NCI-H524 (cell line): Measurements from ENCODE around the gene MICAL3.

Experiments used
- DNase-seq, 2 experiments: peaks; one replicate each; lab custom pipeline; 2025; lab: John Stamatoyannopoulos, UW

MICAL3 gene

GRCh38 chr22:17912945-17913721, 111.2 kb downstream of the MICAL3 start:
- peak; percentile 5 to 54 for DNase-seq

DNA sequence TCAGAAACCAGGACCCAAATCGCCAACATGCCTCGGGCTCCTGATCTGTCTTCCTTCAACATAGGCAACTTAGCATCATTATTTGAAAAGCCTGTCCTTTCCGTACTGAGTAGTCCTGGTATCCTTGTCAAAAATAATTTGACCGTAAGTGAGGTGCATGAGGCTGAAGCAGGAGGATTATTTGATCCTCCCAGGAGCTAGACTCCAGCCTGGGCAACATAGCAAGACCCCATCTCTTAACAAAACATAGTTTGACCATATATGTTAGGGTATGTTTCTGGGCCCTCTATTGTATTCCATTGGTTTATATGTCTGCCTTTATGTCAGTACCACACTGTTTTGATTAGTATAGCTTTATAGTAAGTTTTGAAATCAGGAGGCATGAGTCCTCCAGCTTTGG, 112.5 kb downstream of the MICAL3 start:
- no peak for DNase-seq

DNA sequence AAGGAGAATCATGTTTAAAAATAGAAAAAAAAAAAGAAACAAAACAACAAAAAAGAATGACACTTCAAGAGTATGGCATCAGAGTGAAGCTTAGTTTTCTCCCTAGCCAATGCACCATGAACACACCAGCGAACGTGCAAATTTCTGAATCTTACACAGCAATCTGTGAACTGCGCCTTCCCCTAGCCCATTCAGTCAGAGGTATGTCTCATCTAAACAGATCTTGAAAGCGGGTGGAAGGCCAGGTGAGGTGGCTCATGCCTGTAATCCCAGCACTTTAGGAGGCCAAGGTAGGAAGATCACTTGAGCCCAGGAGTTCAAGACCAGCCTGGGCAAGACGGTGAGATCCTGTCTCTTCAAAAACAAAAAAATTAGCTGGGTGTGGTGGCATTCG, 113.1 kb downstream of the MICAL3 start:
- DNase-seq = no peak

- peak; percentile 61 to 87 for DNase-seq
Measured at GRCh38 chr22:17910561-17911311, 113.6 kb downstream of the MICAL3 start.

DNA sequence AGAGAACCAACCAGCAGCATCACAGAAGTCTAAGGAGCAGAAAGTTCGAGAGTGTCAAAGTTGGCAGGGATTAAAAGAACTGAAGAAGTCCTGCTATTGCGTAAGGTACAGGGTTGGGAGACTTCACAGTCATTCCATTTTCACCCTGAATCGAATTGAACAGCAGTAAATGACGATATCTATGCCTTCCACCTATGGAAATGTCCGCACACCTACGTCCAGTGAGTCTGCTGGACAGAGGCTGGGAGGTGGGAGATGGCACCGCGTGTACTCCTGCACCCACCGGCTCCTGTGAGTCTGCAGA, 116.7 kb downstream of the MICAL3 start:
- DNase-seq = no peak

DNA sequence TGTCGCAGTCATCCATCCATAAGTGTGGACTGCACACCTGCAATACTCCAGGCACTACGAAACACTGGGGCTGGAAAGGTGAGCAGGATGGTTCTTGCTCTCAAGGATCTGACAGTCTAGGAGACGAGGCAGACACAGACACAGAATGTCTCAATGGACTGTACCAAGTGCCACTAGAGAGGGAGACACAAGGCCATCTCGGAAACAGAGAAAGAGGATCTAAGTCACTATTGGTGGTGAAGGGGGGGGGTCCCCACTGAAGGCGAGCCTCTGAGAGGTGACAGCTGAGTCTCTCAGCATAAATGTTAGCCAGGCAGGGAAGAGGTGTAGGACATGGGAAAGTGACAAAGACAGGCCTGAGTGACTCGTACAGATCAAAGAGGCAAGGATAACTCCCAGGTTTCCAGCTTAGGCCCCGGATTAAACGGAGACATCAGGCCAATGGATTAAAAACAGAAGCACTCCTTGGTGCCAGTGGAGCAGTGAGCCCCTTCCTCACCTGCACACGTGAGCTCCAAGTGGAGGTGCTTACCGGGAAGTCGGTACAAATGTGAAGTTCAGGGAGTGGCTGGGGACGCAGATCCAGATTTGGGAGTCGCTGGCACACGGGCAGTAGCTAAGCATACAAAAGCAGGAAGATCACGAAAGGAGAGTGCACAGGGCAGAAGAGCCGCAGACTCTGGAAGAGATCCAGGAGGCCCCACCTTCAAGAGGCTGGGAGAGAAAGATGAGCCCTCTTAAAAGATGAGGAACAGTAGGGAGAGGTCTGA, 117.2 kb downstream of the MICAL3 start:
- peak; percentile 49 to 70 for DNase-seq

DNA sequence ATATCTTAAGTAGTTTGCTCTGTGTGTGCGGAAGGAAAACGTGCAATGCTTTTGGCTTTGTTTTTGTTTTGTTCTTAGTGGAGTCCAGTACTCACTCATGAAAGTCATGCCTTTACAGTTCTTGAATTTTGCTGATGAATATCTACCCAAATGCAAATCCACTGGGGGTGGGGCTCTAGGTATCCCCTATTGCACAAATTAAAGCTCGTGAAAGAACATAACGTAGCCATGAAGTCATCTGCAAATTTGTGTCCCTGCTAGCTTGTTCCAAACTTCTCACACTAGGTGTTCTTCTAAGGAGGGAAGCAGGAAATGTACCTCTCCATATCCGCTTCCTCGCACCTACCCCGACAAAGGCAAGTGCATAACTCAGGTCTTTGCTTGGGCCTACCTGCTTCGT, 118.9 kb downstream of the MICAL3 start:
- no peak for DNase-seq

DNA sequence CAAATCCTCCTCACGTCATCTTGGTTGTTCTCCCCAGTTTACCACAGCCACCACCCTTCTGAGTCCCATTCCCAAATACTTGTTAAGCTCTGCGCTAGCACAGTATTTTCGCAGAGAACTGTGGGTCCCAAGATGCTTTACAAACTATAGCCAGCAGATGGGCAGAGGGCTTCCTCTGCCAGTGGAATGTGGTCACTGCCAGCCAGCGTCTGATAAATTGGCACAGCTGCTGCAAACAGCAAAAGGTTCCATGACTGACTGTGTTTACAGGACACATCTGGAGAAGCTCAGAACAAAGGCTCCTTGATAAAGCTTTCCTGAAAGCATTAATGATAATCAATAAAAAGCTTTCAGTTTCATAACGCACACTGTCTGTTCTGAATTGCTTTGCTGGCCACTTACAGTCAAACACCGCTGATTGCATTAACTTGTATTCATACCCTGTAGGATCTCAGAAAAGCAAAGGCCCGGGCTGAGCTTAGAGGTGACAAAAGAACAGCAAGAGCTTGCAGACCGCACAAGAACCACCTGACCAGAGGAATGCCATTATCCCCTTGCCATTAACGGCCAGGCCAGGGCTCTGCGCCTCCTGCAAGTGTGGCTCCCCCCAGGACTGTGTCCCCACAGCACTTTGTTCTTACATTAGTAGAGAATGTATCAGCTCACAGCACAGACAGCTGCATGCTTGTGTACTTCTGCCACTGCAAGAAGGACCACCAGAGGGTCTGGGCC, 120.6 kb downstream of the MICAL3 start:
- no peak for DNase-seq

- DNase-seq = no peak
Measured at GRCh38 chr22:17902960-17903359, 121.4 kb downstream of the MICAL3 start.

DNA sequence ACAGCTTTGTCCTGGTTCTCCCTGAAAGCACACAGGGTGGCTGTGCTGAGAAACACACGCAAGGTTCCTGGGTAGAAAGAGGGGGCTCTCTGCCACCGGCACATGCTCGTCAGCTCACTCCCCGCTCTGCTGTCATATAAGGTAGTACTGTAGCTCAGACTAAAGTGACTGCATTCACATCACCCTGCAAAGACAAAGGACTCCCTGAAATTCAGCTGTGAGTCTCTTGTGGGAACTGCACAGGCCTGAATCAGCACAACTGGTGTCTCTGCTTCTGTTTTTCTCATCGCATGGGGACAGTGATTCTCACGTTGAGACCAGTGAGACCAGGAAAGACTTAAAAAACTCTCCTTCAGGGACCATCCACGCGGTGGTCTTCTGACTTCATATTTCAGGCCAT, 126.0 kb downstream of the MICAL3 start:
- DNase-seq = no peak

GRCh38 chr22:17897858-17898257, 126.5 kb downstream of the MICAL3 start:
- no peak for DNase-seq

GRCh38 chr22:17897426-17897825, 126.9 kb downstream of the MICAL3 start:
- DNase-seq = no peak

DNA sequence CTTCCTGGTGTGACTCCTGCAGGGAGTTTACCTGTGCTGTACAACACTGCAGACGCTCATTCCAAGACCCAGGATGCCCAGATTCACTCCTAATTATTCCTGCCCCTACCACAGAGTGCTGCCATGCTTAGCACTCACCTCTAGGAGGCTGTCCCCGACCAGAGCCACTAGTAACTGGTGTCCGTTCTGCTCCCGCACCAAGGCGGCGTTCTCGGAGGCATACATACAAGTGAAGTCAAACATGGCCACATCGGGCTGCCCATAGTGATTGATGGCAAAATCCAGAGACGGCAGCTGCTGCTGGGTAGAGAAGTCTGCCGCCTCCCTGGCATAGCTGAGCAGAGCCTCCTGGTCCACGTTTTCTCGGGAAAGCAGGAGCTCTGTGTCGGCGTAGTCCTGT, 127.8 kb downstream of the MICAL3 start:
- DNase-seq = peak in 1 of 2 experiments; percentile 65

GRCh38 chr22:17893900-17894535, 130.3 kb downstream of the MICAL3 start:
- DNase-seq = no peak

GRCh38 chr22:17892376-17892775, 132.0 kb downstream of the MICAL3 start:
- no peak for DNase-seq

GRCh38 chr22:17891481-17892167, 132.7 kb downstream of the MICAL3 start:
- DNase-seq = peak; percentile 86 to 97

DNA sequence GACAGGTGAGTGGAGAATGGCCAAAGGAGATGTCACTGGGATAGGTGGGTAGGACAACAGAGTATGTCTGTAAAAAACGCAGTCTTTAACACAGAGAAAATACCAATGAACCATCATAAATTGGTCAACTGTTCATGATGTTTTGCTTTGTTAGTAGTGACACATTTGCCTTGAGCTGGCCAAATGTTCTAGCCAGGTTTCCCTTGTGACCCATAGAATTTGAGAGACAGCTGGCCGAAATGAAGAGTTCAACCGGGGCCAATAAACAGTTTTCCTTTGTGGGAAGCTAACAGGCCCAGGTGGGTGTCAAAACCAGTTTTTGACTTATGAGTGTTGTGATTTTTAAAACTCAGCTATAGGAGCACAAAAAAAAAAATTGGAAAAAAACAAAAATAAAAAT, 133.5 kb downstream of the MICAL3 start:
- peak in 1 of 2 experiments; percentile 44 for DNase-seq

DNA sequence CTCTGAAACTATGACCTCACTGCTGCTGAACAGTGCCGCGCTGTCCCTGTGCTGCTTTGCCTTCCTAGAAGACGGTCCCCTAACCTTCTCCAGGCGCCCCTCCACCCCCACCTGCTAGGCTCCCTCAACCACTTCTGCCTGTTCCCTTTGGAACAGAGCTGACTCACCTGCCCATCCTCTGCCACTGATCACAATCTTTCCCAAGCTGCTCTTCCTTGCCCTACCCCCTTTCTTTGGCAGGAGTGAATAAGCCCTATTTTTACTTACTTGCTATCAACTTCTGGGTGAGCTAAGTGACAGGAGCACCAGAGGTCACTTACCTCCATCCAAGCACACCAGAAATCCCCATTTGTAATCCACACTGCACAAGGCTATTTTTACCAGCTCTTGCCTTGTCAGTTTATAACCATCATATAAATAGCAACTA, 134.1 kb downstream of the MICAL3 start:
- DNase-seq = no peak

DNA sequence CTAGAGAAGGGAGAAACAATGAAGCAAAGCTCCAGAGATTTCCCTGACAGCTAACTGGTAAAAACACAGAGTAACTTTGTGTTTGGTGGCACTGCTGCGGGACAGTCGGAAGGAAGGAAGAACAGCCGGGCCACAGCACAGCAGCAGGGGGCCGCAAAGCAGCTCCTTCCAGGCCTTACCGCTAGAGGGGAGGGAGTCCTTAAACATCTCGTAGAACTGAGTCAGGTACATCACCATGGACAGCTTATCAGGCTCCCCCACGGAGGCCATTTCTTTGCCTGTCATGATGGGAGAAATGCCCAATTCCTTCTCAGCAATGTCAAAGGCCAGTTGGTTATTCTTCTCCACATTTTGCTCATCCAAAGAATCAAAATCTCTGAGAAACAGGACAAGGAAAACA, 135.5 kb downstream of the MICAL3 start:
- no peak for DNase-seq

GRCh38 chr22:17888439-17888838, 135.9 kb downstream of the MICAL3 start:
- no peak for DNase-seq

DNA sequence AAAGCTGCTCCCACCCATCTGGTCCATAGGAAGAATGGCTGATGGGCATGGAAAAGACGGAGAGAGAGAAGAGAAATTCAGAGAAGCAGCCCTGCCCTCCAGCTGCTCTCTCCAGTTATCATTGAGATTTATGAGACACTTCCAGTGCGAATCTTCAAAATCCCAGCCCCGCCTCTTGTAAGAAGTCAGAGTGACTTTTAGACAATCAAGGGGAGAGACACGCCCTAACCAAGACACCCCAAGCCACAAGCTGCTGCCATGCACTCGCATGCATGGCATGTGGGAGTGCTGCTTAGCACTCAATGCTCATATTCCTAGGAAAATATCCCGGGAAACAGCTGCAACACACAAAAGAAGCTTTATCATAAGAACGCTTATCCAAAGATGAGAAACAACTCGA, 139.5 kb downstream of the MICAL3 start:
- peak in 1 of 2 experiments; percentile 70 for DNase-seq
